Sciatic nerve (tissue), 2 donors: ENCODE results near the gene CDC5L. TPM values are rescaled to one million over a fixed set of nuclear protein-coding genes. Genes with fewer than 3 reads are reported as not detected.

Experiments
- ATAC-seq: fragments of 200-7000 bp; cut with Tn5 transposase; one replicate; pipeline ENCODE4 v1.9.1; 2020; ENCODE audit warnings: mild to moderate bottlenecking, moderate library complexity
- DNase-seq: peaks from one replicate; pipeline ENCODE4 v3.0.0-alpha.2; 2020; ENCODE audit warnings: low spot score
- intact Hi-C: fragments of 100-400 bp; cut with DNase I; formaldehyde crosslinking; loops from one replicate; pipeline ENCODE4 v1.14.2; 2022
- total RNA-seq: library from RNA; stranded (reverse); fragmentation: NEBNext Ultra II Directional; extraction: Animal tissue kit (Norgen Biotek cat#: 25700); gene quantifications from one replicate; pipeline ENCODE4 v1.2.1, GENCODE V29; 2021
- donor health status: DM: no; HTN: no; CAD: no.
- donor health status: DM: no; HTN: no; CAD: no.

CDC5L gene
- total RNA-seq, 1 donor from 2014 or later, result 20.3 TPM

GRCh38 chr6:44404715-44405099, 17.2 kb downstream of the CDC5L start:
- no peak for ATAC-seq
- intact Hi-C loops, result no loop called here
- DNase-seq, result no peak

- intact Hi-C loops, result no loop called here
- ATAC-seq (no peak), DNase-seq (no peak)
These were observed 20.6 kb downstream of the CDC5L start for GRCh38 chr6:44407951-44408670.

GRCh38 chr6:44409207-44409794, 21.8 kb downstream of the CDC5L start:
- ATAC-seq, result no peak
- intact Hi-C loops, result no loop called here
- no peak for DNase-seq

- ATAC-seq (no peak), DNase-seq (no peak)
- intact Hi-C loops, result no loop called here
These were observed 22.9 kb downstream of the CDC5L start for GRCh38 chr6:44410363-44410762.

- ATAC-seq (no peak), DNase-seq (no peak)
- intact Hi-C loops, result no loop called here
These were observed 23.6 kb downstream of the CDC5L start for GRCh38 chr6:44411141-44411540.

GRCh38 chr6:44415449-44415848, 27.9 kb downstream of the CDC5L start:
- intact Hi-C loops, result no loop called here
- ATAC-seq, result no peak
- no peak for DNase-seq

- ATAC-seq (no peak), DNase-seq (no peak)
- intact Hi-C loops, result no loop called here
These were observed 28.5 kb downstream of the CDC5L start for GRCh38 chr6:44415873-44416502.

GRCh38 chr6:44422531-44422930, 35.0 kb downstream of the CDC5L start:
- intact Hi-C loops, result no loop called here
- DNase-seq (no peak), ATAC-seq (no peak)

- intact Hi-C loops, result no loop called here
- DNase-seq (no peak), ATAC-seq (no peak)
These were observed 35.8 kb downstream of the CDC5L start for GRCh38 chr6:44423306-44423705.

GRCh38 chr6:44425951-44426350, 38.4 kb downstream of the CDC5L start:
- ATAC-seq (no peak), DNase-seq (no peak)
- intact Hi-C loops, result no loop called here

GRCh38 chr6:44428682-44429081, 41.2 kb downstream of the CDC5L start:
- DNase-seq (no peak), ATAC-seq (no peak)
- intact Hi-C loops, result no loop called here

- intact Hi-C loops, result no loop called here
- DNase-seq (no peak), ATAC-seq (no peak)
These were observed 42.8 kb downstream of the CDC5L start for GRCh38 chr6:44430326-44430725.

- peak; percentile 88 for ATAC-seq
- no peak for DNase-seq
- intact Hi-C loops, result no loop called here
These were observed 43.7 kb downstream of the CDC5L start for GRCh38 chr6:44431118-44431725.

- intact Hi-C loops, result no loop called here
- no peak for DNase-seq
- no peak for ATAC-seq
These were observed 44.7 kb downstream of the CDC5L start for GRCh38 chr6:44432227-44432626.

GRCh38 chr6:44432726-44433125, 45.2 kb downstream of the CDC5L start:
- DNase-seq (no peak), ATAC-seq (no peak)
- intact Hi-C loops, result no loop called here

GRCh38 chr6:44435500-44435899, 48.0 kb downstream of the CDC5L start:
- intact Hi-C loops, result no loop called here
- ATAC-seq, result no peak
- DNase-seq, result no peak

- intact Hi-C loops, result no loop called here
- ATAC-seq, result no peak
- DNase-seq, result no peak
These were observed 51.3 kb downstream of the CDC5L start for GRCh38 chr6:44438827-44439226.

GRCh38 chr6:44439270-44440045, 52.0 kb downstream of the CDC5L start:
- ATAC-seq (no peak), DNase-seq (no peak)
- intact Hi-C loops, result no loop called here

GRCh38 chr6:44441091-44441855, 53.8 kb downstream of the CDC5L start:
- intact Hi-C loops, result no loop called here
- DNase-seq (no peak), ATAC-seq (no peak)
